GM03348 (cell line): Measurements from ENCODE around the gene CACNG3.
"Not testable (repeated sequence)": the region's sequence is repeated elsewhere in the genome, so short reads cannot be mapped to it uniquely, and the experiment has no call there.

Source experiments
- DNase-seq: peaks from one replicate; pipeline ENCODE4 v3.0.0; 2012; ENCODE audit warnings: low spot score

Gene CACNG3

GRCh38 chr16:24332582-24333090 is 76.5 kb downstream of the CACNG3 start:
- no peak for DNase-seq

DNA sequence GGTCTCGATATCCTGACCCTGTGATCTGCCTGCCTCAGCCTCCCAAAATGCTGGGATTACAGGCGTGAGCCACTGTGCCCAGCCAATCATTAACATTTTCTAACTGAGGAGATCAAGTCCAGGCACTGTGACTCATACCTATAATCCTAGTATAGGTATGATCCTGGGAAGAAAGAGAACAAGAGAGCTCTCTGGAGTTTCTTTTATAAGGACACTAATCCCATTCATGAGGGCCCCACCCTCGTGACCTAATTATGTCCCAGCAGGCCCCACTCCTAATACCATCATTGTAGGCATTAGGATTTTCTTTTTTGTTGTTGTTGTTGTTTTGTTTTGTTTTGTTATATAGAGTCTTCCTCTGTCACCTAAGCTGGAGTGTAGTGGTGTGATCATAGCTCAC is 80.4 kb downstream of the CACNG3 start:
- no peak for DNase-seq

DNA sequence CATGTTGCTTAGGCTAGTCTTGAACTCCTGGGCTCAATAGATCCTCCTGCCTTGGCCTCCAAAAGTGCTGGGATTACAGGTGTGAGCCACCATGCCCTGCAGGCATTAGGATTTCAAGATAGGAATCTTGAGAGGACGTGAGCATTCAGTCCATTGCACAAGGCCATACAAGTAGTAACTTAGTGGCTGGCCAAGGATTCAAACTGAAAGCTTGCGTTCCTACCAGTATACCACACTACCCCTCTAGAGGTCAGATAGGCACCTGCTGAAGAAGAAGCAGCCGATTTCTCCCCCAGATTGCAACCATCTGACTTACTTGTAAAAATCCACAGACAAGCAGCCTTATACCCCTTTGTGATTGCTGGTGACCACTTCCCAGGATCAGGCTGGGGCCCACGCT is 80.9 kb downstream of the CACNG3 start:
- DNase-seq = no peak

DNA sequence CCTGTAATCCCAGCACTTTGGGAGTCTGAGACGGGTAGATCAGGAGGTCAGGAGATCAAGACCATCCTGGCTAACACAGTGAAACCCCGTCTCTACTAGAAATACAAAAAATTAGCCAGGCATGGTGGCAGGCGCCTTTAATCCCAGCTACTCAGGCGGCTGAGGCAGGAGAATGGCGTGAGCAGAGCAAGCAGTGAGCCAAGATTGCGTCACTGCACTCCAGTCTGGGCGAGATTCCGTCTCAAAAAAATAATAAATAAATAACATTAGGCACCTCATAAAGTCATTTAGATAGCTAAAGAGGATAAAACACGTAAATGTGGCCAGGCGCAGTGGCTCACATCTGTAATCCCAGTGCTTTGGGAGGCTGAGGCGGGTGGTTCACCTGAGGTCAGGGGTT is 87.7 kb downstream of the CACNG3 start:
- DNase-seq = not testable (repeated sequence)

DNA sequence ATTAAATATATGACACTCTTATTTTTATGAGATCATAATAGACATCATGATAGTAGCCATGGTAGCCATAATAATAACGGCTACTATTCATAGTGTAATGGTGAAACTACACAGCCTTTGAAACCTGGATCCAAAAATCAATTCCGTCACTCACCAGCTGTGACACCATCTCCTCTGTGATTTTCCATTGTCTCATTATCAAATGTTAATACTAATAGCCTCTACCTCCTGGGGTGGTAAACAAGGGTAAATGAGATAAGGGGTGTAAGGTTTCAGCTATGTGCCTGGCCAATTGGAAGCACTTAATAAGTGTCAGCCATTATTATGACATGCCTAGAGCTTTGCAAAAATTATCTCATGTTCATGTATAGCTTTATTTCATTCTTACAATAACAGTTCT is 88.6 kb downstream of the CACNG3 start:
- DNase-seq = no peak

DNA sequence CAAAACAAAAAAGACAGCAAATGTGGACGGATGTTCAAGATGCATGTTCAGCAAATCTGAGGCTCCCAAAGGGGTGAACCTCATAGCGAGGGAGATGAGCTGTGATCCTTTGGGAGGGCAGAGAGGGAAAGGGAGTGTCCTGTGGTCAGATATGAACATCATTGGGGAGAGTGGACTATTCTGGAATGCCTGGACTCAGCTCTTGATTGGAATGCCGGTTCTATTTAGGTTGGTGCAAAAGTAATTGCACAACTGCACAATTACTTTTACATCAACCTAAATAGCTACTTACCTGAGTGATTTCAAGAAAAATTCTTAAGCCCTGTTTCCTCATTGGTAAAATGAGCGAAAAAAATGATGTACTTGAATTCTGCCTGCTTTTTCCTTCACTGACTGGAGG is 89.6 kb downstream of the CACNG3 start:
- DNase-seq = no peak

- no peak for DNase-seq
These were observed 90.6 kb downstream of the CACNG3 start for GRCh38 chr16:24346734-24347133.

DNA sequence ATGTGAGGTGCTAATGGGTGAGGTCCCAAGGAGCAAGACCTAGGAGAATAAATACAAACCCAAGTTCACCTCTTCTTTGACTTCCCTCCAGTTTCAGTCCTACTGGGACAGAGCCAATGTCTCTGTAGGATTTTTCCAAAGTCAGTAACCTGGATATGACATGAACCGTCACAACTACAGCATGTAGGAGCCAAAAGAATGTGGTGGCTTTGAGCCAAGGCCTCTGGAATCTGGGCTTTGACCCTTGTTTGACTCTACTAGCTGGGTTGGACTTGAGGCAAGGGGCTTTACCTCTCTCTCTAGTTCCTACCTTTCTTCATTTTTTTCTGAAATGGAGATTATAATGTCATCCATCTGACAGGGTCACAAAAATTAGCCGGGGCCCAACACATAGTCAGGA is 91.4 kb downstream of the CACNG3 start:
- no peak for DNase-seq

- no peak for DNase-seq
These were observed 92.6 kb downstream of the CACNG3 start for GRCh38 chr16:24348545-24349290.

GRCh38 chr16:24349320-24349719 is 93.2 kb downstream of the CACNG3 start:
- no peak for DNase-seq

DNA sequence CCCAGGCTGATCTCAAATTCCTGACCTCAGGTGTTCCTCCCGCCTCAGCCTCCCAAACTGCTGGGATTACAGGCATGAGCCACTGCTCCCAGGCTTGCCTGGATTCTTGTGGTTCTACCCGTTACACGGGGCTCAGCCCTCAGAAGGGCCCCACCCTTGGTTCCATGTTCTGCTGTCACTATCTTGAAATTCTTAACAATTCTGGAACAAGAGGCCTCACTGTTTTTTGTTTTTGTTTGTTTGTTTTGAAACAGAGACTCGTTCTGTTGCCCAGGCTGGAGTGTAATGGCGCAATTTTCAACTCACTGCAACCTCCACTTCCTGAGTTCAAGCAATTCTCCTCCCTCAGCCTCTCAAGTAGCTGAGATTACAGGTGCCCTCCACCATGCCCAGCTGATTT is 96.6 kb downstream of the CACNG3 start:
- DNase-seq = no peak

- DNase-seq = no peak
These were observed 97.5 kb downstream of the CACNG3 start for GRCh38 chr16:24353622-24354021.

GRCh38 chr16:24357511-24357910 is 101.4 kb downstream of the CACNG3 start:
- no peak for DNase-seq

- DNase-seq = no peak
These were observed 102.0 kb downstream of the CACNG3 start for GRCh38 chr16:24358117-24358516.

DNA sequence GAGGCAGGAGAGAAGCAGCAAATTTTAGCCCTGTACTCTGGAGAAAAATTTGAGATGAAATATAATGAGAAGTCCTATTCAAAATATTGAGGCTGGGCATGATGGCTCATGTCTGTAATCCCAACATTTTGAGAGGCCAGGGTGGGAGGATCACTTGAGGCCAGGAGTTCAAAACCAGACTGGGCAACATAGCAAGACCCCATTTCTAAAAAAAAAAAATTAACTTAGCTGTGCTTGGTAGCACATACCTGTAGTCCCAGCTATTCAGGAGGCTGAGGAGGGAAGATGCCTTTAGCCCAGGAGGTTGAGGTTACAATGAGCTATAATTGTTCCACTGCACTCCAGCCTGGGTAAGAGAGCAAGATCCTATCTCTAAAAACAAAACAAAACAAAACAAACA is 103.4 kb downstream of the CACNG3 start:
- no peak for DNase-seq

- no peak for DNase-seq
These were observed 104.8 kb downstream of the CACNG3 start for GRCh38 chr16:24360936-24361335.

DNA sequence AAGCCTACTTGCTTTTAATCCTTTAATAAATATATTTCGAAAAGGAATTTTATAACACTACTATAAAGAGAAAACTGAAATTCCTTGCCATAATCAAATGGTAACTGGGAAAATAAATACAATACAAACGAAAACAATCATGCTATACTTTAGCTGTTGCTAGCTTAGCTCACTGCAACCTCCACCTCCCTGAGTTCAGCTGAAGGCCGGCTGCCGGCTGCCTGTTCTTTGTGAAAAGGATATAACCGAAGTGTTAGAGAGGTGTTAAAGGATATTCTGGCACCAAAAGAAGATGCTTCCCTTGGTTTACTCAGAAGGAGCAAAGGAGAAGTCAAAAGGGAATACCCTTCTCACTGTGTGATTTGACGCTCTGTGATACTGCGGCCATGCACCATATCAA is 108.5 kb downstream of the CACNG3 start:
- DNase-seq = no peak

DNA sequence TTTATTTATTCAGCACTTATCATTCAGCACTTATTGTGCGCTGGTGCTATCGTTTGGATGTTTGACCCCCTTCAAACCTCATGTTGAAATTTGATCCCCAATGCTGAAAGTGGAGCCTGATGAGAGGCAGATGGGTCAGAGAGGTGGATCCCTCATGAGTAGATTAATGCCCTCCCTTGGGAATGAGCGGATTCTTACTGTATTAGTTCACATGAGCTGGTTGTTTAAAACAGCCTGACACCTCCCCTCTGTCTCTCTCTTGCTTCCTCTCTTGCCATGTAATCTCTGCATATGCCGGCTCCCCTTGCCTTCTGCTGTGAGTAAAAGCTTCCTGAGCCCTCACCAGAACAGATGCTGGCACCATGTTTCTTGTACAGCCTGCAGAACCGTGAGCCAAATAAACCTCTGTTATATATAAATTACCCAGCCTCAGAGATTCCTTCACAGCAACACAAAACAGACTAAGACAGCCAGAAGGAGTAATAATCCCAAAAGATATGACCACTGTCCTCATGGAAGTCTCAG is 111.1 kb downstream of the CACNG3 start:
- no peak for DNase-seq

DNA sequence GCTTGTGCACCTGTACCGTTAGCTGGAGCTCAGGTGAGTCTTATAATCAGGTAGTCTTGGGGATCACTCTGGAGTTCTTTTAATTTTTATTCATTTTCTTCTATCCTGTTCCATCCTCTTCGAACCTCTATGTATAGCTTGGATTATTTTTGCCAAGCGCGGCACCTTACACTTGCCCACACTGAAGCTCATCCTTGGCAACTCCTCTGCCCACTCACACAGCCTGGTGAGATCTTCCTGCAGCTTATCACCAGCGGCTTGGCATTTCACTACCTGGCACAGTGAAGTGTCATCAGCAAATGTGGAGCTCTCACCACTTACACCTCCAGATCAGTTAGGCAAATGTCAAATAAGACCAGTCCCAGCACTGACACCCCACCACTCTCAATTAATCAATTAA is 116.7 kb downstream of the CACNG3 start:
- DNase-seq = no peak

- no peak for DNase-seq
These were observed 122.9 kb downstream of the CACNG3 start for GRCh38 chr16:24378999-24379398.

DNA sequence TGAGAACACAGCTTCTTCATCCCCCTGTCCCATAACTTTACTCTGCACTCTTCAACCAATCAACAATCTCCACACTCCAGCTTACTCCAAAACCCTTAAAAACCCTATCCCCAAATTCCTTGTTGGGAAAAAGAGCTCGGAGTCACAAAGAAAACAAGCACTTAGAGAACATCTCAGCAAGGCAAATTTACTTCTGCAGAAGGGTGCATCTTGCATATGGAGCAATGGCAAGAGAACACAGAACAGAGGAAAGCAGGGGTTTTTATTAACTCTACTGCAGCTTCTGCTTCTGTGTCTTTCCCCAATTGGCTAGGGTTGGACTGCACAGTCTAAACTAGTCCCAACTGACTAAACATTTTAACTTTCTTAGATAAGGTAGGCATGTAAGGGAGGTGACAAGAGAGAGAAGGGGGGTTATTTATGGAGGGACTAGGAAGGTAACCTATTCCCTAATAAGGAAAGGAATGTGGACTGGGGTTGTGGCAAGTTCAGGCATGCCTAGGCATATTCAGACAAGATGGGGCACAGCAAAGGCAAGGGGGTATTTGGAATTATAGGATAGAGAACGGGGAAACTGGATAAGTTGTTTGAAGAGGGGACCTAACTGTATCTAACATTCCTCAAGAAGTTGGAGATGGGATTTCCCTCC is 125.5 kb downstream of the CACNG3 start:
- DNase-seq = no peak

DNA sequence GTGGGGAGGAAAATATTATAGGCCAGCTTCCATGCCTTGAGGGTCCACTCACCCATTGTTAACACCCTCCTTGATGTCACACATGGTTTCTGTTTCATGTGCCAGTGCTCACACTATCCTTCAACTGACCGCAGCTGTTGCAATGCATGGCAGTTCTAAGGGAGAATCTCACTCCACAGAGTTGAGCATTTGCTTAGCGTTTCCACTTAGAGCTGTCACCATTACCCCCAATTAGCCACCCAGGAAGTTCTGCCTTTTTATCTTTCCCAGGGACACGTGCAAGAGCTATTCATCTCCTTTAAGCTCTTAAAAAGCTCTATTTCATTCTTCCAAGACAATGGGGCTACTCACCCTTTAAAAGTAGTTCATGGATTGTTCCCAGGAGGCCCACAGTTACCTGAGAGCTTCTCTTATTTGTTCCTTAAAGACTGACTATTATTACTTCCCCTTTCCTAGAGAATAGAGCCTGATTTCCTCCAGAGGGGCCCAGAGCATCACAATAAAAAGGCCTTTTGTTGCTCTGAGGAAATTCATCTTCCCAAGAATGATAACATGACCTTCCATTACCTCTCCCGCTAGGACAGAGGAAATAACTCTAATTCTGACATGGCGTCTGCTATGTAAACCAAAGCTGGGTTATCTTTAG is 126.8 kb downstream of the CACNG3 start:
- no peak for DNase-seq

- DNase-seq = no peak
These were observed 138.2 kb downstream of the CACNG3 start for GRCh38 chr16:24394341-24394740.
